Hepatocyte (in vitro differentiated cells): Measurements from ENCODE around the gene DSE.

Source experiments
- EZH2 ChIP-seq: fragments of 200-600 bp; sonication (generic); IDR thresholded peaks from 2 replicates; pipeline ENCODE4 v1.6.1; 2016; ENCODE audit warnings: antibody characterized with exemption, mild to moderate bottlenecking, borderline replicate concordance
- TF ChIP-seq, protein P1 (sequence below): fragments of 200-600 bp; sonication (generic); IDR thresholded peaks from 2 replicates; pipeline ENCODE4 v1.5.1; 2016; ENCODE audit warnings: antibody characterized with exemption, mild to moderate bottlenecking; ENCODE audit not compliant: poor library complexity

DNA sequence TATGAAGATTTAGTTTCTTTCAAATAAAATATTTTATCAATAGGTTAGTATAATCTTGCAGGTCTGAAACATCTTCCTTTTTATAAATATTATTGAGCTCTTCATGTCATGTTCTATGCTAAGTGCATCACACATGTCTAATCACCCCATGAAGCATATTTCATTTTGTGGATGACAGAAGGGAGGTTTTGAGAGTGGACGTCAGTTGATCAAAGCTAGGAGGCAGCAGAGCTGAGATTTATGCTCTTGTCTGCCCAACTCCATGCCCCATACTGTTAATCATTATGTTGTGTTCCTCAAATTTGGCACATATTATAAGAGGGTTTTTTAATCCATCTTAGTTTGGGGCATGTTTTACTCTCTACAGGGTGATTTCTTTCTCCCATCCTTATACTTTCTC lies 22.7 kb downstream of the DSE start:
- TF ChIP-seq, protein P1, sequence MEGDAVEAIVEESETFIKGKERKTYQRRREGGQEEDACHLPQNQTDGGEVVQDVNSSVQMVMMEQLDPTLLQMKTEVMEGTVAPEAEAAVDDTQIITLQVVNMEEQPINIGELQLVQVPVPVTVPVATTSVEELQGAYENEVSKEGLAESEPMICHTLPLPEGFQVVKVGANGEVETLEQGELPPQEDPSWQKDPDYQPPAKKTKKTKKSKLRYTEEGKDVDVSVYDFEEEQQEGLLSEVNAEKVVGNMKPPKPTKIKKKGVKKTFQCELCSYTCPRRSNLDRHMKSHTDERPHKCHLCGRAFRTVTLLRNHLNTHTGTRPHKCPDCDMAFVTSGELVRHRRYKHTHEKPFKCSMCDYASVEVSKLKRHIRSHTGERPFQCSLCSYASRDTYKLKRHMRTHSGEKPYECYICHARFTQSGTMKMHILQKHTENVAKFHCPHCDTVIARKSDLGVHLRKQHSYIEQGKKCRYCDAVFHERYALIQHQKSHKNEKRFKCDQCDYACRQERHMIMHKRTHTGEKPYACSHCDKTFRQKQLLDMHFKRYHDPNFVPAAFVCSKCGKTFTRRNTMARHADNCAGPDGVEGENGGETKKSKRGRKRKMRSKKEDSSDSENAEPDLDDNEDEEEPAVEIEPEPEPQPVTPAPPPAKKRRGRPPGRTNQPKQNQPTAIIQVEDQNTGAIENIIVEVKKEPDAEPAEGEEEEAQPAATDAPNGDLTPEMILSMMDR: no peak
- TF ChIP-seq EZH2: no peak
